HG02885 (cell line): ENCODE measurements around the gene NET1.
"Not testable (repeated sequence)": the region's sequence is repeated elsewhere in the genome, so short reads cannot be mapped to it uniquely, and the experiment has no call there.

Experiments used
- ATAC-seq: cut with Tn5 transposase; IDR thresholded peaks from one replicate; pipeline ENCODE4 v1.9.1; 2021; ENCODE audit warnings: mild to moderate bottlenecking; ENCODE audit not compliant: unreplicated experiment, poor library complexity

Gene NET1

GRCh38 chr10:5461914-5462840, 49.8 kb downstream of the NET1 start:
- ATAC-seq, result no peak

- no peak for ATAC-seq
Measured at GRCh38 chr10:5462841-5463293, 50.5 kb downstream of the NET1 start.

- no peak for ATAC-seq
Measured at GRCh38 chr10:5464546-5464945, 52.2 kb downstream of the NET1 start.

GRCh38 chr10:5465976-5466450, 53.7 kb downstream of the NET1 start:
- ATAC-seq, result no peak

- ATAC-seq, result no peak
Measured at GRCh38 chr10:5466451-5467206, 54.3 kb downstream of the NET1 start.

- ATAC-seq, result no peak
Measured at GRCh38 chr10:5467207-5467535, 54.8 kb downstream of the NET1 start.

- ATAC-seq, result no peak
Measured at GRCh38 chr10:5467634-5468255, 55.4 kb downstream of the NET1 start.

- no peak for ATAC-seq
Measured at GRCh38 chr10:5468262-5469106, 56.1 kb downstream of the NET1 start.

GRCh38 chr10:5469353-5470061, 57.1 kb downstream of the NET1 start:
- no peak for ATAC-seq

- ATAC-seq, result no peak
Measured at GRCh38 chr10:5470062-5470751, 57.9 kb downstream of the NET1 start.

GRCh38 chr10:5474642-5475041, 62.3 kb downstream of the NET1 start:
- ATAC-seq, result not testable (repeated sequence)

GRCh38 chr10:5475088-5475487, 62.7 kb downstream of the NET1 start:
- not testable (repeated sequence) for ATAC-seq

- ATAC-seq, result not testable (repeated sequence)
Measured at GRCh38 chr10:5475974-5476807, 63.8 kb downstream of the NET1 start.

- ATAC-seq, result no peak
Measured at GRCh38 chr10:5476918-5477525, 64.7 kb downstream of the NET1 start.

- ATAC-seq, result no peak
Measured at GRCh38 chr10:5477948-5478693, 65.8 kb downstream of the NET1 start.

GRCh38 chr10:5478694-5479305, 66.4 kb downstream of the NET1 start:
- no peak for ATAC-seq
